CD14-positive monocyte (primary cell): ENCODE measurements around the gene ZNF740. TPM values are rescaled to one million over a fixed set of nuclear protein-coding genes. Genes with fewer than 3 reads are reported as not detected.

ENCODE experiments used
- DNase-seq, 3 donors: peaks; one replicate each; pipeline ENCODE4 v3.0.0-alpha.2; 2011 to 2022
- H2AFZ ChIP-seq: 2 replicates; pipeline ENCODE4 v1.6.0; 2012; ENCODE audit warnings: mild to moderate bottlenecking, low read depth, low read length, inconsistent platforms; ENCODE audit not compliant: insufficient read depth, poor library complexity, severe bottlenecking
- H3K27ac ChIP-seq, 2 donors: 1 replicate in 1 of 2; 2 replicates in 1 of 2; pipeline ENCODE4 v1.5.1; 2012 to 2013; ENCODE audit warnings: low read length in 2 of 2, control low read depth in 1 of 2, inconsistent platforms in 1 of 2, low read depth in 1 of 2, mild to moderate bottlenecking in 1 of 2
- H3K27me3 ChIP-seq, 2 donors: one replicate each; pipeline versions ENCODE4 v1.6.0 to v1.6.1; 2011 to 2013; ENCODE audit warnings: low read length in 2 of 2; ENCODE audit not compliant: control insufficient read depth in 2 of 2, insufficient read depth in 2 of 2
- H3K36me3 ChIP-seq, 2 donors: replicated peaks in 1 of 2; 1 replicate in 1 of 2; 2 replicates in 1 of 2; pipeline versions ENCODE4 v1.5.1 to v1.6.1; 2012 to 2013; ENCODE audit warnings: low read length in 2 of 2, control low read depth in 1 of 2, inconsistent platforms in 1 of 2, mild to moderate bottlenecking in 1 of 2; ENCODE audit not compliant: insufficient read depth in 2 of 2, control insufficient read depth in 1 of 2
- H3K4me1 ChIP-seq, 2 donors: 1 replicate in 1 of 2; 2 replicates in 1 of 2; pipeline versions ENCODE4 v1.5.1 to v1.6.1; 2012 to 2013; ENCODE audit warnings: low read length in 2 of 2, control low read depth in 1 of 2, inconsistent platforms in 1 of 2, mild to moderate bottlenecking in 1 of 2, moderate library complexity in 1 of 2; ENCODE audit not compliant: insufficient read depth in 2 of 2, control insufficient read depth in 1 of 2
- H3K4me2 ChIP-seq: replicated peaks from 2 replicates; pipeline ENCODE3; 2012; ENCODE audit warnings: low read length, moderate library complexity, mild to moderate bottlenecking; ENCODE audit not compliant: poor library complexity, severe bottlenecking; ENCODE audit errors: extremely low read depth
- H3K4me3 ChIP-seq, 3 experiments: fragments of 200-600 bp in 1 of 3; sonication (generic) in 1 of 3; replicated peaks in 1 of 3; 1 replicate in 2 of 3; 2 replicates in 1 of 3; pipeline ENCODE4 v1.5.1; 2011 to 2013; ENCODE audit warnings: low read length in 3 of 3, mild to moderate bottlenecking in 3 of 3, control low read depth in 2 of 3, low read depth in 2 of 3, inconsistent platforms in 1 of 3, moderate library complexity in 1 of 3
- H3K79me2 ChIP-seq: 2 replicates; pipeline ENCODE4 v1.6.0; 2012; ENCODE audit warnings: mild to moderate bottlenecking, control low read depth, inconsistent platforms, low read length, moderate library complexity; ENCODE audit not compliant: insufficient read depth
- H3K9ac ChIP-seq: 2 replicates; pipeline ENCODE4 v1.6.0; 2017; ENCODE audit warnings: low read length, mild to moderate bottlenecking; ENCODE audit not compliant: insufficient read depth, poor library complexity, severe bottlenecking
- H3K9me3 ChIP-seq, 2 donors: replicated peaks in 1 of 2; 1 replicate in 1 of 2; 2 replicates in 1 of 2; pipeline versions ENCODE4 v1.5.1 to v1.6.1; 2012 to 2013; ENCODE audit warnings: low read length in 2 of 2, control low read depth in 1 of 2; ENCODE audit not compliant: control insufficient read depth in 1 of 2, insufficient read depth in 1 of 2
- H4K20me1 ChIP-seq: 2 replicates; pipeline ENCODE4 v1.6.0; 2012; ENCODE audit warnings: mild to moderate bottlenecking, low read length, control low read depth, moderate library complexity; ENCODE audit not compliant: insufficient read depth
- H3K27ac Mint-ChIP-seq, 7 donors: one replicate each; pipeline ENCODE4 v1.8.0; 2020; ENCODE audit warnings: mild to moderate bottlenecking in 7 of 7, mixed read lengths in 7 of 7, moderate library complexity in 6 of 7, inconsistent platforms in 2 of 7
- H3K27me3 Mint-ChIP-seq, 3 donors: one replicate each; pipeline ENCODE4 v1.8.0; 2021 to 2022; ENCODE audit warnings: low read depth in 3 of 3, mild to moderate bottlenecking in 3 of 3, mixed read lengths in 3 of 3, moderate library complexity in 3 of 3, inconsistent platforms in 1 of 3
- H3K36me3 Mint-ChIP-seq, 2 donors: one replicate each; pipeline ENCODE4 v1.8.0; 2020; ENCODE audit warnings: mixed read lengths in 2 of 2, inconsistent platforms in 1 of 2, mild to moderate bottlenecking in 1 of 2
- H3K4me1 Mint-ChIP-seq: one replicate; pipeline ENCODE4 v1.8.0; 2020; ENCODE audit warnings: mild to moderate bottlenecking, mixed read lengths
- H3K4me3 Mint-ChIP-seq, 2 donors: one replicate each; pipeline ENCODE4 v1.8.0; 2020; ENCODE audit warnings: mild to moderate bottlenecking in 2 of 2, mixed read lengths in 2 of 2, moderate library complexity in 1 of 2
- H3K9me3 Mint-ChIP-seq, 7 donors: one replicate each; pipeline ENCODE4 v1.8.0; 2020 to 2022; ENCODE audit warnings: mixed read lengths in 7 of 7, mild to moderate bottlenecking in 6 of 7, moderate library complexity in 6 of 7, inconsistent platforms in 2 of 7
- WGBS: methylation state at CpG from one replicate; pipeline ENCODE4 v1.1.5; 2013; ENCODE audit warnings: missing lambda C conversion rate; ENCODE audit not compliant: insufficient coverage; 5-methylcytosine and 5-hydroxymethylcytosine counted together
- intact Hi-C, 2 donors: fragments of 100-400 bp; cut with micrococcal nuclease; formaldehyde crosslinking; loops; one replicate each; pipeline versions ENCODE4 v1.15.0 to v1.15.1; 2023
- polyA plus RNA-seq, 3 donors: library from polyadenylated mRNA; depleted of rRNA in 1 of 3; unstranded in 2 of 3; stranded (reverse) in 1 of 3; fragments of 300-500 nt in 2 of 3; fragments of >200 nt in 1 of 3; fragmentation: Illumina TruSeq in 2 of 3; gene quantifications; 1 replicate in 2 of 3; 2 replicates in 1 of 3; pipeline ENCODE4 v1.2.3, GENCODE V29; 2012 to 2021
- TF ChIP-seq, protein P1 (sequence below): fragments of 200-600 bp; IDR thresholded peaks from one replicate; pipeline ENCODE4 v1.8.0; 2022; ENCODE audit warnings: antibody characterized with exemption, mild to moderate bottlenecking

ZNF740 gene
- polyA plus RNA-seq, 3 donors = 0.74 to 15.4 (median 1.3) TPM

DNA sequence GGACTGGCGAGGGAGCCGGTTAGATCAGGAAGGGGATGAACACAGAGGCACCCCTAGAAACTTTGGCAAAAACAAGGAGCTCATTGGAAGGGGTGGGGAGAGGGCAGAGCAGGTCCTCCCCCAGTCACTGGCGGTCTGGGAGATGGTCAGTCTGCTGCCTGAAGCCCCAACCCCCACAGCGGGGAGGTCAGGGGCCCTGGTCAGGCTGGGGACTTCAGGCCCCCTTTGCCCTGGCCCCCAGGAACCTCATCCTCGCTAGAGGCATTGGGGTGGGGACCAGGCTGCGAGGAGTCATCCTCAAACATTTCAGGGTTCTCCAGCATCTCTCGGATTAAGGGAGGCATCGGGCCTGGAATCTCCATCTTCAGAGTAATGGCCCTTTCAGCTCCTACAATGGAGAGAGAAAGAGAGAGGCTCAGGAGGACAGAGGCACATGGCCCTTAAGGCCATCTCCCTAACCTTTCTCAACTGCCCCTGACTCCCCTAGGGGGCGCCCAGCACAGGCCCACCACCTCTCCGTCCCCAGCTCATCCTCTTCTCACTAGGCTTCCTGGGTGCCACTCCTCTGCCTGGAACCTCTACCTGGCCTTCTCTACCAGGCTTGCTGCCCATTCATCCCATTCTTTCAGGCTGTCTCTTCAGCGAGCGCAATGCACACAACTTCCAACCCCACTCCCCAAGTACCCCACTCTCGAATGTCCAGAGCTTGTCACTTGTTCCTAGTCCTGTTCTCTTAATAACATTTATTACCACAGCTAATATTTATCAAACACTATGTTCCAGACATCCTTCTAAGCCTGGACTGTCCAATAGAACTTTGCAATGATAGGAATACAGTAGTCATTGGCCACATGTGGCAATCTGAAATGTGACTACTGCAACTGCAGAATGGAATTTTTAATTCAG, 31.2 kb downstream of the ZNF740 start:
- Mint-ChIP-seq H3K27me3 (peaks cover 0 to 5% (median 2%) of the 10 kb centered on the region in 3 donors), H3K36me3 (peaks cover 48 to 61% of the 10 kb centered on the region in 2 donors), H3K4me1 (peaks cover 80% of the 10 kb centered on the region), H3K4me3 (no peak overlapping the region), H3K27ac (peak overlapping the region in 3 of 7 donors; percentile 20 to 76 (median 46)), H3K9me3 (peaks cover 0 to 3% (median 0%) of the 10 kb centered on the region in 7 donors)
- Histone ChIP-seq H3K36me3 (peaks cover 10 to 50% of the 10 kb centered on the region in 2 donors), H3K4me3 (no peak overlapping the region), H3K27me3 (no peaks in the 10 kb centered on the region), H2AFZ (no peak overlapping the region), H3K9me3 (no peaks in the 10 kb centered on the region), H3K4me2 (no peak overlapping the region), H3K9ac (no peak overlapping the region), H4K20me1 (no peaks in the 10 kb centered on the region), H3K4me1 (peaks cover 45 to 74% of the 10 kb centered on the region in 2 donors), H3K79me2 (peaks cover 13% of the 10 kb centered on the region), H3K27ac (no peak overlapping the region)
- 75% methylated on average over 9 of the region's 13 CpGs for WGBS
- TF ChIP-seq, protein P1, sequence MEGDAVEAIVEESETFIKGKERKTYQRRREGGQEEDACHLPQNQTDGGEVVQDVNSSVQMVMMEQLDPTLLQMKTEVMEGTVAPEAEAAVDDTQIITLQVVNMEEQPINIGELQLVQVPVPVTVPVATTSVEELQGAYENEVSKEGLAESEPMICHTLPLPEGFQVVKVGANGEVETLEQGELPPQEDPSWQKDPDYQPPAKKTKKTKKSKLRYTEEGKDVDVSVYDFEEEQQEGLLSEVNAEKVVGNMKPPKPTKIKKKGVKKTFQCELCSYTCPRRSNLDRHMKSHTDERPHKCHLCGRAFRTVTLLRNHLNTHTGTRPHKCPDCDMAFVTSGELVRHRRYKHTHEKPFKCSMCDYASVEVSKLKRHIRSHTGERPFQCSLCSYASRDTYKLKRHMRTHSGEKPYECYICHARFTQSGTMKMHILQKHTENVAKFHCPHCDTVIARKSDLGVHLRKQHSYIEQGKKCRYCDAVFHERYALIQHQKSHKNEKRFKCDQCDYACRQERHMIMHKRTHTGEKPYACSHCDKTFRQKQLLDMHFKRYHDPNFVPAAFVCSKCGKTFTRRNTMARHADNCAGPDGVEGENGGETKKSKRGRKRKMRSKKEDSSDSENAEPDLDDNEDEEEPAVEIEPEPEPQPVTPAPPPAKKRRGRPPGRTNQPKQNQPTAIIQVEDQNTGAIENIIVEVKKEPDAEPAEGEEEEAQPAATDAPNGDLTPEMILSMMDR = peak; percentile 16
- intact Hi-C loops = loop anchor here (2.0 to 10.0 kb wide), 5 partner anchors 75 to 293 kb away; partner anchors contain the start of genes AAAS (in 2 of the 2), NPFF (in 1 of the 2) and TARBP2 (in 1 of the 2)
- no peak for DNase-seq

DNA sequence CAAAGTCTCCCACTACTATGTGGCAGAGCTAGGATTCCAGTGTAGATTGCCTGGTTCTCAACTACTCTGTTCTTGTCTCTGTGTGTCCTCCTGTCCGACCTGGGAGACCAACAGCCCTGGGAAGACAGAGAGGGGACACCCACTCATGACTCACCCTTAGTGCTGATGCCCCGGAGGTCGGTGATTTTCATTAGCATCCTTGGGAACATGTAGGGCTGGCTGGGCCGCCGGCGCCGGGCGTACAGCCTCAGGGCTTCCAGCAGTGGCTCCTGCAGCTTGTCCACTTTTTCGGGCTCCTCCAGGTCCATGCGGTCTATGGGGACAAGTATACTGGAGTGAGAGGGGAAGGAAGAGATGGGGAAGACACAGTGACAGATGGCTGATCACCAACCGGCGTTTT, 32.4 kb downstream of the ZNF740 start:
- peaks cover 5 to 9% (median 7%) of the 10 kb centered on the region in 7 donors for H3K9me3 Mint-ChIP-seq
- Histone ChIP-seq H4K20me1 (no peaks in the 10 kb centered on the region), H3K4me1 (peaks cover 45 to 74% of the 10 kb centered on the region in 2 donors), H3K36me3 (peaks cover 10 to 50% of the 10 kb centered on the region in 2 donors), H3K27me3 (no peaks in the 10 kb centered on the region), H3K9ac (no peak overlapping the region), H3K9me3 (peaks cover 0 to 7% of the 10 kb centered on the region in 2 donors), H3K27ac (no peak overlapping the region), H3K4me3 (no peak overlapping the region), H2AFZ (no peak overlapping the region), H3K4me2 (no peak overlapping the region), H3K79me2 (peaks cover 16% of the 10 kb centered on the region)
- no peak for DNase-seq
- H3K27me3 Mint-ChIP-seq = peaks cover 0 to 5% (median 2%) of the 10 kb centered on the region in 3 donors
- intact Hi-C loops = loop anchor here (2.0 to 10.0 kb wide), 5 partner anchors 74 to 292 kb away; partner anchors contain the start of genes AAAS (in 2 of the 2), NPFF (in 1 of the 2) and TARBP2 (in 1 of the 2)
- TF ChIP-seq, protein P1 = no peak
- H3K4me1 Mint-ChIP-seq = peaks cover 81% of the 10 kb centered on the region
- H3K36me3 Mint-ChIP-seq = peaks cover 48 to 61% of the 10 kb centered on the region in 2 donors
- no peak overlapping the region for H3K4me3 Mint-ChIP-seq
- no peak overlapping the region for H3K27ac Mint-ChIP-seq
- WGBS = 61% methylated on average over 11 of the region's 12 CpGs
